Measurements from ENCODE around the gene NCOA5.

The NCOA5 gene

GRCh38 chr20:46085179-46085851 lies 4.4 kb downstream of the NCOA5 start (continued):
- TF ChIP-seq KLF17 (tag by site-specific recombination; IDR thresholded peaks at IDR 0.05) (peak; percentile 100), SP3 (tag by site-specific recombination; IDR thresholded peaks at IDR 0.05) (peak; percentile 56), ZFHX2 (tag by site-specific recombination; conservative IDR thresholded peaks at IDR 0.05) (peak; percentile 91), ZSCAN5A (tag by site-specific recombination; IDR thresholded peaks at IDR 0.05) (peak; percentile 53; the same call in 1 of the 2 replicates), ZNF548 (tag by site-specific recombination; IDR thresholded peaks at IDR 0.05) (no peak), ZNF558 (tag by site-specific recombination; IDR thresholded peaks at IDR 0.05) (peak; percentile 67; the same call in 1 of the 2 replicates), ZNF488 (tag by site-specific recombination; IDR thresholded peaks at IDR 0.05) (peak; percentile 87; the same call in 1 of the 2 replicates), ZNF133 (tag by site-specific recombination; IDR thresholded peaks at IDR 0.05) (no peak), ZNF600 (tag by site-specific recombination; IDR thresholded peaks at IDR 0.05) (peak; percentile 97), GFI1B (tag by site-specific recombination; IDR thresholded peaks at IDR 0.05) (peak; percentile 39; the same call in 1 of the 2 replicates), HIC1 (tag by site-specific recombination; IDR thresholded peaks at IDR 0.05) (peak; percentile 96), SP2 (tag by site-specific recombination; IDR thresholded peaks at IDR 0.05) (peak; percentile 32; the same call in 1 of the 2 replicates), ZEB2 (tag by site-specific recombination; IDR thresholded peaks at IDR 0.05) (peak; percentile 98), ZNF521 (tag by site-specific recombination; IDR thresholded peaks at IDR 0.05) (no peak), ZNF350 (tag by site-specific recombination; IDR thresholded peaks at IDR 0.05) (no peak), ZNF211 (tag by site-specific recombination; IDR thresholded peaks at IDR 0.05; ENCODE audit: low read depth) (no peak), KLF9 (tag by site-specific recombination; IDR thresholded peaks at IDR 0.05; ENCODE audit: low read depth) (peak; percentile 62), ZSCAN23 (tag by site-specific recombination; IDR thresholded peaks at IDR 0.05) (peak; percentile 89), ZNF155 (tag by site-specific recombination; IDR thresholded peaks at IDR 0.05) (no peak), ZNF555 (tag by site-specific recombination; conservative IDR thresholded peaks at IDR 0.05) (no peak), GLI2 (tag by site-specific recombination; IDR thresholded peaks at IDR 0.05; ENCODE audit: borderline replicate concordance, low read depth) (peak; percentile 92), ZNF621 (tag by site-specific recombination; IDR thresholded peaks at IDR 0.05) (no peak), REPIN1 (tag by site-specific recombination; IDR thresholded peaks at IDR 0.05; ENCODE audit: low read depth) (no peak), ZNF514 (tag by site-specific recombination; IDR thresholded peaks at IDR 0.05) (no peak), ZXDB (tag by site-specific recombination; IDR thresholded peaks at IDR 0.05) (peak; percentile 97), ZNF239 (tag by site-specific recombination; IDR thresholded peaks at IDR 0.05) (no peak), ZNF610 (tag by site-specific recombination; IDR thresholded peaks at IDR 0.05; ENCODE audit: borderline replicate concordance) (peak; percentile 84), ZBTB8A (tag by site-specific recombination; IDR thresholded peaks at IDR 0.05) (peak; percentile 94), ZNF48 (tag by site-specific recombination; IDR thresholded peaks at IDR 0.05) (no peak), MEIS1 (CRISPR knock-in tag; IDR thresholded peaks at IDR 0.05; ENCODE audit: borderline replicate concordance) (no peak), ZNF585B (tag by site-specific recombination; IDR thresholded peaks at IDR 0.05) (no peak), YY1 (tag by site-specific recombination; IDR thresholded peaks at IDR 0.05) (no peak)

Measured in HEK293 (cell line).